GM12878 (cell line): ENCODE measurements around the gene RGS1. TPM values are rescaled to one million over a fixed set of nuclear protein-coding genes. Genes with fewer than 3 reads are reported as not detected.

Source experiments
- CBX5 ChIP-seq: sonication (generic); IDR thresholded peaks from 2 replicates; pipeline ENCODE4 v1.6.1; 2016; ENCODE audit warnings: low read depth, moderate library complexity, mild to moderate bottlenecking, inconsistent platforms
- CHD2 ChIP-seq: IDR thresholded peaks from 2 replicates; pipeline ENCODE4 v1.6.1; 2011; ENCODE audit warnings: low read depth, low read length, improper control_type of control experiment, borderline replicate concordance
- ETV6 ChIP-seq, 2 experiments: fragments of 450-650 bp in 1 of 2; IDR thresholded peaks in 1 of 2; conservative IDR thresholded peaks in 1 of 2; 2 replicates each; pipeline ENCODE4 v1.6.1; 2014; ENCODE audit warnings: antibody characterized with exemption in 1 of 2, borderline replicate concordance in 1 of 2, low read depth in 1 of 2, mild to moderate bottlenecking in 1 of 2, moderate library complexity in 1 of 2
- FOXK2 ChIP-seq: fragments of 450-650 bp; IDR thresholded peaks from 2 replicates; pipeline ENCODE4 v1.6.1; 2017; ENCODE audit warnings: mild to moderate bottlenecking, moderate library complexity
- JUNB ChIP-seq: IDR thresholded peaks from 2 replicates; pipeline ENCODE4 v1.6.1; 2016; ENCODE audit warnings: antibody characterized with exemption, mild to moderate bottlenecking
- JUND ChIP-seq: IDR thresholded peaks from 2 replicates; pipeline ENCODE4 v1.6.1; 2012; ENCODE audit warnings: low read depth, mild to moderate bottlenecking, low read length, improper control_type of control experiment, moderate library complexity
- MTA3 ChIP-seq: IDR thresholded peaks from 2 replicates; pipeline ENCODE4 v1.6.1; 2012; ENCODE audit warnings: low read length, inconsistent platforms, borderline replicate concordance
- MXI1 ChIP-seq: fragments of 150-350 bp; IDR thresholded peaks from 2 replicates; pipeline ENCODE4 v1.6.1; 2011; ENCODE audit warnings: low read depth, mild to moderate bottlenecking, inconsistent platforms, low read length, improper control_type of control experiment
- RAD21 ChIP-seq: IDR thresholded peaks from 2 replicates; pipeline ENCODE4 v1.6.1; 2011; ENCODE audit warnings: mild to moderate bottlenecking, low read depth, low read length, moderate library complexity; ENCODE audit not compliant: insufficient read depth
- RFX5 ChIP-seq: IDR thresholded peaks from 2 replicates; pipeline ENCODE4 v1.6.1; 2011; ENCODE audit warnings: low read depth, low read length, improper control_type of control experiment
- SRF ChIP-seq, 2 experiments: IDR thresholded peaks; 2 replicates each; pipeline ENCODE4 v1.6.1; 2011; ENCODE audit warnings: low read depth in 2 of 2, low read length in 2 of 2, mild to moderate bottlenecking in 1 of 2, moderate library complexity in 1 of 2
- SUPT20H ChIP-seq: IDR thresholded peaks from 2 replicates; pipeline ENCODE4 v1.6.1; 2011; ENCODE audit warnings: low read depth, mild to moderate bottlenecking, low read length, moderate library complexity, borderline replicate concordance; ENCODE audit not compliant: control insufficient read depth
- SUZ12 ChIP-seq: fragments of 200-600 bp; sonication (generic); IDR thresholded peaks from one replicate; pipeline ENCODE4 v1.6.1; 2018; ENCODE audit warnings: antibody characterized with exemption, mild to moderate bottlenecking; ENCODE audit not compliant: unreplicated experiment
- YY1 ChIP-seq: IDR thresholded peaks from 2 replicates; pipeline ENCODE4 v1.6.1; 2011; ENCODE audit warnings: low read depth, mild to moderate bottlenecking, low read length
- polyA plus RNA-seq, 11 experiments: library from polyadenylated mRNA; depleted of rRNA in 4 of 11; unstranded in 6 of 11; stranded (reverse) in 5 of 11; fragments of >200 nt; fragmentation: Nextera tagmentation in 4 of 11; fragmentation: Illumina TruSeq in 1 of 11; extraction: Ambion mirVana in 4 of 11; extraction: Trizol in 1 of 11; gene quantifications; 1 replicate in 1 of 11; 2 replicates in 10 of 11; pipeline versions ENCODE4 v1.2.1 to v1.2.3, GENCODE V29; 2011 to 2016; ENCODE audit warnings: inconsistent platforms in 2 of 11, missing spikeins in 2 of 11, low read depth in 1 of 11
- total RNA-seq, 4 experiments: library from RNA; depleted of rRNA in 3 of 4; stranded (reverse); fragments of >200 nt in 3 of 4; fragmentation: Illumina TruSeq in 1 of 4; extraction: Trizol in 1 of 4; gene quantifications; 2 replicates each; pipeline versions ENCODE4 v1.2.1 to v1.2.3, GENCODE V29; 2013 to 2021
- TF ChIP-seq, protein P1 (sequence below): IDR thresholded peaks from 2 replicates; pipeline ENCODE4 v1.6.1; 2012; ENCODE audit warnings: low read depth, low read length, improper control_type of control experiment
- TF ChIP-seq, protein P2 (sequence below): fragments of 450-650 bp; IDR thresholded peaks from 2 replicates; pipeline ENCODE4 v1.6.1; 2016; ENCODE audit warnings: mild to moderate bottlenecking
- TF ChIP-seq, protein P3 (sequence below): fragments of 450-650 bp; IDR thresholded peaks from 2 replicates; pipeline ENCODE4 v1.6.1; 2016; ENCODE audit warnings: mild to moderate bottlenecking, moderate library complexity, borderline replicate concordance
- TF ChIP-seq, protein P4 (sequence below): IDR thresholded peaks from 2 replicates; pipeline ENCODE4 v1.6.1; 2012; ENCODE audit warnings: low read depth, low read length, improper control_type of control experiment
- TF ChIP-seq, protein P5 (sequence below): IDR thresholded peaks from 2 replicates; pipeline ENCODE4 v1.6.1; 2011; ENCODE audit warnings: low read depth, low read length, improper control_type of control experiment, borderline replicate concordance

RGS1 gene
- total and polyA plus RNA-seq, 10 of the 15 experiments (the other 5 are each of a cell fraction or from before 2014, with no cell fraction given) = 20.7 to 882 (median 45.9) TPM

DNA sequence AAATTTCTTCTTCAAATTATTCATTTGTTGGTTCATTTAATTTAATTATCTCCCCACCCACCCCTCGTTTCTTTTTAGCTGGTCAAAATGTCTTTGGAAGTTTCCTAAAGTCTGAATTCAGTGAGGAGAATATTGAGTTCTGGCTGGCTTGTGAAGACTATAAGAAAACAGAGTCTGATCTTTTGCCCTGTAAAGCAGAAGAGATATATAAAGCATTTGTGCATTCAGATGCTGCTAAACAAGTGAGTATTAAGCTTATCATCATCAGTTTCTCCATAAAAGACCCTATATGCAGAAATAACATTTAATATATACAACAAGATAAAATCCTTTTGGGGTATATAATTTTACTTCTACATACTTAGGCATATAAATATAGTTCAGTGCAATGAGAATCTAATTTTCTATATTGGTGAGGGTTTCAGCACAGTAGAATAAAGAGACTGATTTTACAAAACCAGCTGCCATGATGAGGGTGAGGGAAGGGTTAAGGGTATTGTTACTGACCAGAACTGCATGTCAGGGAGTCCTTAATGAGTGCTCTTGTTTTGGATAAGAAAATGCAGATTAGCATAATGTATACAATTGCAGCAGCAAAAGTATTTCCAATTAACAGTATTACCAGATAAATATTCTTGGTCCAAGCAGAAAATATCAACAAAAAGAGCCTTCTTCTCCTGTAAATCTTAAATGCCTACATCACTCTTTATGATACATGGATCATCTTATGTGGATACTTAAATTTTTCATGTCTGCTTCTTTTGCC, 2.8 kb downstream of the RGS1 start (continued):
- TF ChIP-seq CBX5 (no peak), RFX5 (no peak), MXI1 (peak; percentile 81; the same call in 1 of the 2 replicates), RAD21 (no peak), ETV6 (conservative IDR thresholded peaks at IDR 0.05 in 1 of 2, IDR thresholded peaks at IDR 0.05 in 1 of 2; ENCODE audit: borderline replicate concordance in 1 of 2, low read depth in 1 of 2) (no peak), SUZ12 (no peak), JUND (no peak), CHD2 (peak; percentile 54), SUPT20H (no peak), SRF (IDR thresholded peaks at IDR 0.05; ENCODE audit: low read depth in 2 of 2, low read length in 2 of 2) (no peak), JUNB (no peak), MTA3 (no peak), YY1 (no peak), FOXK2 (no peak)
- TF ChIP-seq, protein P1, sequence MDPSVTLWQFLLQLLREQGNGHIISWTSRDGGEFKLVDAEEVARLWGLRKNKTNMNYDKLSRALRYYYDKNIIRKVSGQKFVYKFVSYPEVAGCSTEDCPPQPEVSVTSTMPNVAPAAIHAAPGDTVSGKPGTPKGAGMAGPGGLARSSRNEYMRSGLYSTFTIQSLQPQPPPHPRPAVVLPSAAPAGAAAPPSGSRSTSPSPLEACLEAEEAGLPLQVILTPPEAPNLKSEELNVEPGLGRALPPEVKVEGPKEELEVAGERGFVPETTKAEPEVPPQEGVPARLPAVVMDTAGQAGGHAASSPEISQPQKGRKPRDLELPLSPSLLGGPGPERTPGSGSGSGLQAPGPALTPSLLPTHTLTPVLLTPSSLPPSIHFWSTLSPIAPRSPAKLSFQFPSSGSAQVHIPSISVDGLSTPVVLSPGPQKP = no peak
- TF ChIP-seq, protein P2, sequence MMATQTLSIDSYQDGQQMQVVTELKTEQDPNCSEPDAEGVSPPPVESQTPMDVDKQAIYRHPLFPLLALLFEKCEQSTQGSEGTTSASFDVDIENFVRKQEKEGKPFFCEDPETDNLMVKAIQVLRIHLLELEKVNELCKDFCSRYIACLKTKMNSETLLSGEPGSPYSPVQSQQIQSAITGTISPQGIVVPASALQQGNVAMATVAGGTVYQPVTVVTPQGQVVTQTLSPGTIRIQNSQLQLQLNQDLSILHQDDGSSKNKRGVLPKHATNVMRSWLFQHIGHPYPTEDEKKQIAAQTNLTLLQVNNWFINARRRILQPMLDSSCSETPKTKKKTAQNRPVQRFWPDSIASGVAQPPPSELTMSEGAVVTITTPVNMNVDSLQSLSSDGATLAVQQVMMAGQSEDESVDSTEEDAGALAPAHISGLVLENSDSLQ = no peak
- TF ChIP-seq, protein P3, sequence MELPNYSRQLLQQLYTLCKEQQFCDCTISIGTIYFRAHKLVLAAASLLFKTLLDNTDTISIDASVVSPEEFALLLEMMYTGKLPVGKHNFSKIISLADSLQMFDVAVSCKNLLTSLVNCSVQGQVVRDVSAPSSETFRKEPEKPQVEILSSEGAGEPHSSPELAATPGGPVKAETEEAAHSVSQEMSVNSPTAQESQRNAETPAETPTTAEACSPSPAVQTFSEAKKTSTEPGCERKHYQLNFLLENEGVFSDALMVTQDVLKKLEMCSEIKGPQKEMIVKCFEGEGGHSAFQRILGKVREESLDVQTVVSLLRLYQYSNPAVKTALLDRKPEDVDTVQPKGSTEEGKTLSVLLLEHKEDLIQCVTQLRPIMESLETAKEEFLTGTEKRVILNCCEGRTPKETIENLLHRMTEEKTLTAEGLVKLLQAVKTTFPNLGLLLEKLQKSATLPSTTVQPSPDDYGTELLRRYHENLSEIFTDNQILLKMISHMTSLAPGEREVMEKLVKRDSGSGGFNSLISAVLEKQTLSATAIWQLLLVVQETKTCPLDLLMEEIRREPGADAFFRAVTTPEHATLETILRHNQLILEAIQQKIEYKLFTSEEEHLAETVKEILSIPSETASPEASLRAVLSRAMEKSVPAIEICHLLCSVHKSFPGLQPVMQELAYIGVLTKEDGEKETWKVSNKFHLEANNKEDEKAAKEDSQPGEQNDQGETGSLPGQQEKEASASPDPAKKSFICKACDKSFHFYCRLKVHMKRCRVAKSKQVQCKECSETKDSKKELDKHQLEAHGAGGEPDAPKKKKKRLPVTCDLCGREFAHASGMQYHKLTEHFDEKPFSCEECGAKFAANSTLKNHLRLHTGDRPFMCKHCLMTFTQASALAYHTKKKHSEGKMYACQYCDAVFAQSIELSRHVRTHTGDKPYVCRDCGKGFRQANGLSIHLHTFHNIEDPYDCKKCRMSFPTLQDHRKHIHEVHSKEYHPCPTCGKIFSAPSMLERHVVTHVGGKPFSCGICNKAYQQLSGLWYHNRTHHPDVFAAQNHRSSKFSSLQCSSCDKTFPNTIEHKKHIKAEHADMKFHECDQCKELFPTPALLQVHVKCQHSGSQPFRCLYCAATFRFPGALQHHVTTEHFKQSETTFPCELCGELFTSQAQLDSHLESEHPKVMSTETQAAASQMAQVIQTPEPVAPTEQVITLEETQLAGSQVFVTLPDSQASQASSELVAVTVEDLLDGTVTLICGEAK = no peak
- TF ChIP-seq, protein P4, sequence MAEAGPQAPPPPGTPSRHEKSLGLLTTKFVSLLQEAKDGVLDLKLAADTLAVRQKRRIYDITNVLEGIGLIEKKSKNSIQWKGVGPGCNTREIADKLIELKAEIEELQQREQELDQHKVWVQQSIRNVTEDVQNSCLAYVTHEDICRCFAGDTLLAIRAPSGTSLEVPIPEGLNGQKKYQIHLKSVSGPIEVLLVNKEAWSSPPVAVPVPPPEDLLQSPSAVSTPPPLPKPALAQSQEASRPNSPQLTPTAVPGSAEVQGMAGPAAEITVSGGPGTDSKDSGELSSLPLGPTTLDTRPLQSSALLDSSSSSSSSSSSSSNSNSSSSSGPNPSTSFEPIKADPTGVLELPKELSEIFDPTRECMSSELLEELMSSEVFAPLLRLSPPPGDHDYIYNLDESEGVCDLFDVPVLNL = no peak
- TF ChIP-seq, protein P5, sequence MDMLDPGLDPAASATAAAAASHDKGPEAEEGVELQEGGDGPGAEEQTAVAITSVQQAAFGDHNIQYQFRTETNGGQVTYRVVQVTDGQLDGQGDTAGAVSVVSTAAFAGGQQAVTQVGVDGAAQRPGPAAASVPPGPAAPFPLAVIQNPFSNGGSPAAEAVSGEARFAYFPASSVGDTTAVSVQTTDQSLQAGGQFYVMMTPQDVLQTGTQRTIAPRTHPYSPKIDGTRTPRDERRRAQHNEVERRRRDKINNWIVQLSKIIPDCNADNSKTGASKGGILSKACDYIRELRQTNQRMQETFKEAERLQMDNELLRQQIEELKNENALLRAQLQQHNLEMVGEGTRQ = no peak
